ENCODE data around the gene CD8B2.
"Not testable (repeated sequence)": the region's sequence is repeated elsewhere in the genome, so short reads cannot be mapped to it uniquely, and the experiment has no call there.

DNA sequence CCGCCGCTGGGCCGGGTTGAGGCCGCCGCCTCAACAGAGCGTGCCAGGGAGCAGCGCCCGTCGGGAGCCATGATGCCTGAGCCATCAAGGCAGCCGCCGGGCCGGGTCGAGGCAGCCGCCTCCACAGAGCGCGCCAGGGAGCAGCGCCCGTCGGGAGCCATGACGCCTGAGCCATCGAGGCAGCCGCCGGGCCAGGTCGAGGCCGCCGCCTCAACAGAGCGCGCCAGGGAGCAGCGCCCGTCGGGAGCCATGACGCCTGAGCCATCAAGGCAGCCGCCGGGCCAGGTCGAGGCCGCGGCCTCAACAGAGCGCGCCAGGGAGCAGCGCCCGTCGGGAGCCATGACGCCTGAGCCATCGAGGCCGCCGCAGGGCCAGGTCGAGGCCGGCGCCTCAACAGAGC lies 19.6 kb upstream of the CD8B2 start:
- TF ChIP-seq ZNF274 (IDR thresholded peaks at IDR 0.05; ENCODE audit: low read depth, low read length); YY1 (IDR thresholded peaks at IDR 0.05; ENCODE audit: insufficient read depth, insufficient read length): not testable (repeated sequence)
